KMS-11 (cell line): ENCODE data around the gene GABRR2.

Experiments
- H2AFZ ChIP-seq: fragments of 200-600 bp; sonication (generic); 2 replicates; pipeline ENCODE4 v1.6.1; 2016; ENCODE audit warnings: antibody characterized with exemption, mixed run types, low read depth
- H3K27ac ChIP-seq: fragments of 200-600 bp; sonication (generic); 2 replicates; pipeline ENCODE4 v1.6.1; 2016; ENCODE audit warnings: mild to moderate bottlenecking, mixed run types
- H3K27me3 ChIP-seq: fragments of 200-600 bp; sonication (generic); 2 replicates; pipeline ENCODE4 v1.6.1; 2017; ENCODE audit warnings: mild to moderate bottlenecking, low read depth, mixed run types, moderate library complexity; ENCODE audit not compliant: insufficient read depth
- H3K36me3 ChIP-seq: fragments of 200-600 bp; sonication (generic); 2 replicates; pipeline ENCODE4 v1.6.1; 2017; ENCODE audit warnings: mild to moderate bottlenecking, mixed run types; ENCODE audit not compliant: insufficient read depth
- H3K4me1 ChIP-seq: fragments of 200-600 bp; sonication (generic); 2 replicates; pipeline ENCODE4 v1.6.1; 2016; ENCODE audit warnings: mild to moderate bottlenecking, low read depth, mixed run types; ENCODE audit not compliant: poor library complexity, severe bottlenecking
- H3K4me2 ChIP-seq: fragments of 200-600 bp; sonication (generic); 2 replicates; pipeline ENCODE4 v1.7.0; 2016; ENCODE audit warnings: mild to moderate bottlenecking, mixed run types
- H3K4me3 ChIP-seq: fragments of 200-600 bp; sonication (generic); IDR thresholded peaks from 2 replicates; pipeline ENCODE4 v1.6.1; 2017; ENCODE audit warnings: low read depth, low read length, mixed read lengths; ENCODE audit not compliant: insufficient read depth
- H3K79me2 ChIP-seq: fragments of 200-600 bp; sonication (generic); 2 replicates; pipeline ENCODE4 v1.6.1; 2016; ENCODE audit warnings: low read depth, mixed run types; ENCODE audit not compliant: insufficient read depth
- H3K9ac ChIP-seq: fragments of 200-600 bp; sonication (generic); 2 replicates; pipeline ENCODE4 v1.6.1; 2016; ENCODE audit warnings: mild to moderate bottlenecking, mixed run types
- H4K20me1 ChIP-seq: fragments of 200-600 bp; sonication (generic); 2 replicates; pipeline ENCODE4 v1.6.1; 2016; ENCODE audit warnings: mild to moderate bottlenecking, mixed run types; ENCODE audit not compliant: insufficient read depth
- CTCF ChIP-seq: fragments of 200-600 bp; sonication (generic); conservative IDR thresholded peaks from 2 replicates; pipeline ENCODE4 v1.6.1; 2017; ENCODE audit warnings: low read depth, mild to moderate bottlenecking, antibody characterized with exemption, low read length, moderate library complexity, mixed read lengths

GABRR2 gene

GRCh38 chr6:89353702-89354392 lies 38.7 kb upstream of the GABRR2 start:
- Histone ChIP-seq H3K4me2 (peak overlapping the region; percentile 97), H3K27ac (peak overlapping the region; percentile 87), H3K79me2 (peaks cover 60% of the 10 kb centered on the region), H4K20me1 (0 out of 2 replicates have a peak, but pooled peaks cover under 1% of the 10 kb centered on the region), H2AFZ (no peak overlapping the region), H3K9ac (peak overlapping the region; percentile 97), H3K4me3 (no peak overlapping the region), H3K4me1 (peaks cover 70% of the 10 kb centered on the region), H3K27me3 (no peaks in the 10 kb centered on the region), H3K36me3 (no peaks in the 10 kb centered on the region; the same call in 1 of the 2 replicates)
- no peak for TF ChIP-seq CTCF

DNA sequence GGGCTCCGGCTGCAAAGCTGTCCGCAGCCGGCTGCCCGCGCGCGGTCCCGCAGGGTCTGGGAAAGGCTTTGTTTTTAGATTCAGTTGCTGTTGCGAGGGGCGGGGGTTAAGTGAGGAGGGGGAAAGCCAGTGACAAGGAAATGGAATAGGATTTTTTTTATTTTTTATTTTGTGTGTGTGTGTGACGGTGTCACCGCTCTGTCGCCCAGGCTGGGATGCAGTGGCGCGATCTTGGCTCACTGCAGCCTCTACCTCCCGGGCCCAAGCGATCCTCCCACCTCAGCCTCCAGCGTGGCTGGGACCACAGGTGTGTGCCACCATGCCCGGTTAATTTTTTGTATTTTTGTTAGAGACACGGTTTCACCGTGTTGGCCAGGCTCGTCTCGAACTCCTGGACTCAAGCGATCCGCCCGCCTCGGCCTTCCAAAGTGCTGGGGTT lies 38.0 kb upstream of the GABRR2 start:
- H3K79me2 ChIP-seq: peaks cover 67% of the 10 kb centered on the region
- H3K36me3 ChIP-seq: no peaks in the 10 kb centered on the region; the same call in 1 of the 2 replicates
- H3K4me2 ChIP-seq: peak overlapping the region; percentile 90
- H3K27ac ChIP-seq: peak overlapping the region; percentile 87
- TF ChIP-seq CTCF: no peak
- H3K9ac ChIP-seq: peak overlapping the region; percentile 97
- H2AFZ ChIP-seq: peak overlapping the region; percentile 20; the same call in 1 of the 2 replicates
- H3K4me1 ChIP-seq: peaks cover 70% of the 10 kb centered on the region
- no peaks in the 10 kb centered on the region for H3K27me3 ChIP-seq
- H3K4me3 ChIP-seq: no peak overlapping the region
- H4K20me1 ChIP-seq: peaks cover 6% of the 10 kb centered on the region; the same call in 1 of the 2 replicates

DNA sequence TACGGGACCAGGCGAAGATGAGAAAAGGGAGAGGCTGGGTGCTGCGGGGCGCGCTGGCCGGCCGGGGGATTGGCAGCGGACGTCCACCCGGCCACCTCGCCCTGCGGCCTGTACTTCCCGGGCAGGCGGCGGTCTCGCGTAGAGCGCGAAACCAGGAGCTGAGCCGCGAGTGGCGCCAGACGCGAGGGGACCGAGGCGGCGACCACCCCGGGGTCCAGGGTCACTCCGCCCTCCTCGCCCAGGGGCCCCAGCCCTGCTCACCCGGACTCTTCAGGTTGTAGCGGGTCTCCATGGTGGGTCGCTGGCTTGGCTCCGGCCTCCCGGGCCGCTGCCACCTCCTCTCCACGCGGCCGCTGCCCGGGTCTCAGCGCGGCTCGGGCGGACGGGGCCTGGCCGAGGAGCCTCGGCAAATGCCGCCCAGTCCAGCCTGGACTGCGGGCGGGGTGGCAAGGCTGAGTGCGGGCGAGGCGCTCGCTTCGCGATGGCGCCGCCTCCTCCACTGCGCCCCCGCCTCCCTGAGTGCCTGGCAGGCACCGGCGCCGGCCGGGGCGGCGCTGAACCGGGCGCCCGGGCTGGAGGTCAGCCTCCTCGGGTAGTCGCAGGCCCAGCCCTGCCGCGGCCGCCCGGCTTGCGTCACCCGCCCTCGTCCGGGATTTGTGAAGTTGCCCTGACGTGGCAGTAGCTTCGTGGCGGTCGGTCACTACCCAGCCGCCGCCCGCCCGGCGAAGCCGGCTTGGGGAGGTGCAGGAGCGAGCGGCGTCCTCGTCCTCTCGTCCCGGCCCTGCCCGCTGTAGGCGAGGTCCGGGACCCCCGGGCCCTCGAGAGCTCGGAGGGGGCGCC lies 37.4 kb upstream of the GABRR2 start, which contains the start of gene UBE2J1:
Gene UBE2J1 (minus strand): TSS at position 445 of the 840 bp plus-strand sequence. CDS start 153 bp downstream, at position 292.
- no peak within 1 kb of the TSS for H3K4me3 ChIP-seq
- peak within 1 kb of the TSS; percentile 97 for H3K9ac ChIP-seq
- H3K27ac ChIP-seq: peak within 1 kb of the TSS; percentile 87
- no peaks in the 10 kb centered on the region; the same call in 1 of the 2 replicates for H3K36me3 ChIP-seq
- peak within 1 kb of the TSS; percentile 20; the same call in 1 of the 2 replicates for H2AFZ ChIP-seq
- no peaks in the 10 kb centered on the region for H3K27me3 ChIP-seq
- peaks cover 6% of the 10 kb centered on the region; the same call in 1 of the 2 replicates for H4K20me1 ChIP-seq
- H3K79me2 ChIP-seq: peaks cover 74% of the 10 kb centered on the region
- peaks cover 70% of the 10 kb centered on the region for H3K4me1 ChIP-seq
- TF ChIP-seq CTCF: no peak
- H3K4me2 ChIP-seq: peak within 1 kb of the TSS; percentile 90

DNA sequence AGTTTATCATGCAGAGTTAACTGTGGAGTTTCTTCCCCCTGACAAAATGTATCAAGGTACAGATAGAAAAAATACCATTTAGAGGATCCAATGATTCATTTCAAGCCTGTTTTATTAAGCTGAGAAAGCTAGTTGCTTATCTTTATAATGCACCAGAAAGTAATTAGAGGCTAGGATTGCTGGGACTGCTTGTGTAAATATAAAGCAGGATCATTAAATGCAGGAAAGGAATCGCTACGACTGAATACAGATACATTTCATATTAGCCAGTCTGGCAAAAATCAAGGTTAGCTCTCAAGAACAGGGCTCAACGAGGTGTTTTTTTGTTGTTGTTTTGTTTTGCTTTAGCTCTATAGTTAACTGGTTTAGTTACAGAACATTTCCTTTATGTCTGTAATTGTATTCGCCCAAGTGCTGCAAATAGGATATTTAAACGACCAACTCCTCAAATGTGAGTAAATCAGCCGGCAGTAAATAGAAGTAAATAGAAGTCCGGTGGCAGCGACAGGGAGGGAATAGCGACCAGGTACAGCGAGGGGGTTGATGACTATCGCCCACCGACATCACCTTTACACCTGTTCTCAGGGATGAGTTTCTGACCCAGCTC lies 36.7 kb upstream of the GABRR2 start:
- no peak for TF ChIP-seq CTCF
- Histone ChIP-seq H3K27ac (peak overlapping the region; percentile 87), H2AFZ (no peak overlapping the region)

More for the DNA sequence above, 36.7 kb upstream of the GABRR2 start:
- Histone ChIP-seq H3K27me3 (no peaks in the 10 kb centered on the region), H3K4me3 (no peak overlapping the region), H3K36me3 (no peaks in the 10 kb centered on the region; the same call in 1 of the 2 replicates), H3K4me2 (peak overlapping the region; percentile 75), H3K79me2 (peaks cover 81% of the 10 kb centered on the region), H4K20me1 (peaks cover 6% of the 10 kb centered on the region; the same call in 1 of the 2 replicates), H3K4me1 (peaks cover 72% of the 10 kb centered on the region), H3K9ac (peak overlapping the region; percentile 97)
